Measurements from ENCODE around the gene OR14K1.
A peak's percentile ranks its signal among the peaks of the same experiment; 100 is the strongest.
"Not testable (repeated sequence)": the region's sequence is repeated elsewhere in the genome, so short reads cannot be mapped to it uniquely, and the experiment has no call there.

The OR14K1 gene

GRCh38 chr1:247738315-247738714, at the start of gene OR14K1:
Gene OR14K1, plus strand, starts transcription at chr1:247738615. Its CDS starts 0 bp downstream, at chr1:247738615.
- no peak for FAIRE-seq

DNA sequence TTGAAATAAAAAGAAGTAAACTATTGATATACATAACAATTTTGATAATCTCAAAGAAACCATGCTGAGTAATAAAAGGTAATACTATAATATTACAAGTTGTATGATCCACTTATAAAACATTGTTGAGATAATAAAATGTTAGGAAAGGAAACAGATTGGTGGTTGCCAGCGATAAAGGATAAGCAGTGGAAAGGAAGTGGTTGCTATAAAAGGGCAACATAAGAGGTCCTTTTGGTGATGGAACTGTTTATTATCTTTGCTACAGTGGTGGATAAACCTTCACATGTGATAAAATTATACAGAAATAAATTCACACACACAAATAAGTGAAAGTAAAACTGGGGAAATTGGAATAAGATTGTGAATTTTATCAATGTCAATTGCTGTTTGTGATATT, 37.1 kb upstream of the OR14K1 start:
- FAIRE-seq, result no peak

- FAIRE-seq, result not testable (repeated sequence)
Observed at GRCh38 chr1:247710681-247711080, 27.7 kb upstream of the OR14K1 start.

GRCh38 chr1:247713753-247714152, 24.7 kb upstream of the OR14K1 start:
- FAIRE-seq, result no peak

GRCh38 chr1:247716546-247716945, 21.9 kb upstream of the OR14K1 start, which contains the start of gene OR6F1:
Gene OR6F1, minus strand, starts transcription at chr1:247716646. Its CDS starts 3,891 bp downstream, at chr1:247712755.
- FAIRE-seq, result no peak

DNA sequence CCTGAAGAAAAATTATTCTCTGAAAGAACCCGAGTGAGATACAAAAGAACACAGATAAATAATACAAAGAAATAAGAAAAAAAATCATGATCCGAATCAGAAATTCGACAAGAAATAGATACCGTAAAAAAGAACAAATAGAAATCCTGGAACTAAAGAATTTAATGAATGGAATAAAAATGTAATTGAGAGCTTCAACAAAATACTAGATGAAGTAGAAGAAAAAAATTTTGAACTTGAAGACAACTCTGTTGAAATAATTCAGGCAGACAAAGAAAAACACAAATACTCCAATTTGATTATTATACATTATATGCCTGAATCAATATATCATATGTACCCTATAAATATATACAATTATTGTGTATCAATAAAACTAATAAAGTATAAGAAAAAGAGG, 17.2 kb upstream of the OR14K1 start:
- FAIRE-seq, result peak; percentile 46

- no peak for FAIRE-seq
Observed at GRCh38 chr1:247740721-247741120, 2.3 kb downstream of the OR14K1 start.

DNA sequence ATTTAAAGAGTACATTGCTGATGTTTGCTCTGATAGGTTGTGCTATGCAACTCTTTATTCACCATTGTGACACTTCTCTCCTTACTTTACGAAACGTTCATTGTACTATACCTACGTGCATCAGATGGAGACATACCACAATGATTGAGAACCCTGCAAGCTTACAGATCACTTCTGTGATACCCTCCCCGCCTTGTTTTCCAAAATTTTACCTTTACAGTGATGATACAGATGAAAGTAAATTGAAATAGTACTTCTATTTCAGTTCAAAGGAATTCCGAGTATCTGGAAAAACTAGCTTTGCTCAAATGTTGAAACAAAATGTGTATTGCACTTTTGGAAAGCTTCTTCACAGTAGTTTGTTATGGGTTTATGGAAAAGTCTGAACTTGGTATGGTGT, 3.3 kb downstream of the OR14K1 start:
- no peak for FAIRE-seq

- not testable (repeated sequence) for FAIRE-seq
Observed at GRCh38 chr1:247742215-247742760, 3.9 kb downstream of the OR14K1 start.

DNA sequence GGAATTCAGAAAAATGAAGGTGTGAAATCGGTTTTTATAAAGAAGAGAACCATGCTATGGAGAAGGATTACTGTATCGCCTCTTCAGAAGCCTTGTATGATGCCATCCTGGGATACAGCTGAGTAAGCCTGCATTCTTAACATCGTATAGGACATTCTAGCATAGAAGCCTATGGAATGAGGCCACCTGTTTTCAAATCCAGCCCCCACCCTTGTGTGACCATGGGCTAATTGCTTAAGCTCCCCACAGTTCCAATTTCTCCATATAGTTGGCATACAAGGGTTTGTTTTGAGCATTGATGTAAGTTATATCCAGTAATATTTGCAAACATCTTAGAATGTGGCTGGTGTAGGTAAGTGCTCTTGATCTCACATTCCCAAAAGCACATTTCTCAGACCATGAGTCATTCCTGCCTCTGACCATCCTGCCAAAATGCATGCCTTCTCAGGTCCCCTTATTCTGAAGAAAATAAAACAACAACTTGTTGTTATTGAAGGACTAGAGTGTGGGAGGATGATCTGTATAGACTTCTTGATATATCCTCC, 8.0 kb downstream of the OR14K1 start:
- no peak for FAIRE-seq

DNA sequence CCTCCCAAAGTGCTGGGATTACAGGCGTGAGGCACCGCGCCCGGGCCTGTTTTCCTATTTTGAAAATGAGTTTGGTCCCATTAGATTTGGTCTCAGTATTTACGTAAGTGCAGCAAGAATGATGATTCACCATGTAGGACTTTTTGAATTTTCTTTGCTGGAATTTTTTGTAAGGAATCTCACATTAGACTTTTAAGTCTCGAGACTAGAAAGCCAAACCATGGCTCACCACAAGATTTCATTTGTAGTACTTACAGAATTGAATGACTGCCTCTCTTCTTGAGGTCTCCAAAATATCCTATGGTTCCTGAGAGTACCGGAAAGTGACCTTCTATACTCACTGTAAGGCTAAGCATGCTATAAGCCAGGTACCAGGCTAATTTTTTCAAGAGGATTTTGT, 9.2 kb downstream of the OR14K1 start:
- no peak for FAIRE-seq

DNA sequence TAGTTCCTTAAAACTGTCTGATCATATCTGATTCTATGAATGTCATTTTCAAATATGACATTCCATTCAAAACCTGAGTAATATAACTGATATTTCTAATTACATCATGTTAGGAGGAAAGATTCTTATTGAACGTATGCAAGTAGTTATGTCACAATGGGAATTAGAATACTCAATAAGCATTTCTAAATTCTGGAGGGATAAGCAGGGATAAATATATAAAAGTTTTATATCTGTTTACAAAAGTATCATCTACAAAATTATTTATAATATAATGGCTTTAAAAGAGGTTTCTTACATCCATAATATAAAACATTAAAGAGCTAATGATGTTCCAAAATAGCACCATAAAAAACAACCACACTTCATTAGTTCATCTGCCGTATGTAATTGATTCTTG, 9.6 kb downstream of the OR14K1 start, which contains the start of gene OR14A2:
OR14A2 (minus strand) TSS at position 101 of the 400 bp plus-strand sequence.
- no peak for FAIRE-seq

GRCh38 chr1:247749870-247750269, 11.5 kb downstream of the OR14K1 start:
- FAIRE-seq, result no peak

GRCh38 chr1:247754311-247754710, 15.9 kb downstream of the OR14K1 start:
- FAIRE-seq, result not testable (repeated sequence)

GRCh38 chr1:247760456-247760855, 22.0 kb downstream of the OR14K1 start, which contains the start of gene OR1C1:
Gene OR1C1, minus strand, starts transcription at chr1:247760556. Its CDS starts 2,150 bp downstream, at chr1:247758406.
- FAIRE-seq, result no peak

DNA sequence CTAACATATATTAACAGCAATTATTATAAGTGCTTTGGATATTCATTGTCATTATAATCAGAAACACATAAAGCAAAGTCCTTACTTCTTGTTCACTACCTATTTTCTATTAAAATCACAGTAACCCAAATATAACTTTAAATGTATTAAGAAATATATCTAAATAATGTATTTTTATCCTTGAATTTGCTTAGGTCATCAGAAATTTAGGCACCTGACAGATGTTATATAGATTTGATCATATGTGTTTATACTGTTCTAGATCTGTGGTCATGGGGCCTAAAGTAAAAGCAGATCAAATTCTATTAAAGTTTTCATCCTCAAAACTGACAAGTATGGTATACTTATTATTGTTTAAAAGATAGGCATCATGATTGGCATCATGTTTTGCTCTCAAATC, 31.2 kb downstream of the OR14K1 start:
- FAIRE-seq, result no peak
